SK-N-SH (cell line): ENCODE measurements around the gene APBB2. TPM values are rescaled to one million over a fixed set of nuclear protein-coding genes. Genes with fewer than 3 reads are reported as not detected.

Experiments
- CTCF ChIA-PET: fragments of 300-600, 350-600 bp; formaldehyde crosslinking; extraction: SDS; loops from one replicate; lab custom pipeline; 2021; lab: Yijun Ruan, JAX
- POLR2A ChIA-PET: fragments of 350-600 bp; sonication (Branson Sonifier 250); formaldehyde crosslinking; extraction: SDS; loops from one replicate; lab custom pipeline; 2020; ENCODE audit warnings: antibody characterized with exemption, inconsistent platforms; lab: Yijun Ruan, JAX
- DNase-seq: peaks from one replicate; pipeline ENCODE4 v3.0.0; 2012
- H2AFZ ChIP-seq: fragments of 200-600 bp; sonication (generic); 2 replicates; pipeline ENCODE4 v1.8.1; 2016; ENCODE audit warnings: antibody characterized with exemption, mild to moderate bottlenecking, low read depth
- H3F3A ChIP-seq: fragments of 200-600 bp; sonication (generic); replicated peaks from 2 replicates; pipeline ENCODE3; 2016; ENCODE audit warnings: antibody characterized with exemption, mild to moderate bottlenecking; ENCODE audit not compliant: insufficient read depth
- H3K27ac ChIP-seq, 2 experiments: fragments of 200-500 bp in 1 of 2; fragments of 200-600 bp in 1 of 2; sonication (Bioruptor generic) in 1 of 2; sonication (generic), shearing (Covaris generic) in 1 of 2; 2 replicates each; pipeline versions ENCODE4 v1.5.1 to v1.6.1; 2014 to 2016; ENCODE audit warnings: low read depth in 2 of 2, inconsistent platforms in 1 of 2, low read length in 1 of 2, mild to moderate bottlenecking in 1 of 2, mixed read lengths in 1 of 2
- H3K27me3 ChIP-seq: fragments of 200-600 bp; sonication (generic), shearing (Covaris generic); 2 replicates; pipeline ENCODE4 v1.6.1; 2016; ENCODE audit warnings: mixed run types; ENCODE audit not compliant: insufficient read depth
- H3K36me3 ChIP-seq, 2 experiments: fragments of 200-500 bp in 1 of 2; fragments of 200-600 bp in 1 of 2; sonication (Bioruptor generic) in 1 of 2; sonication (generic) in 1 of 2; replicated peaks in 1 of 2; 2 replicates each; pipeline versions ENCODE3 to v1.5.1; 2014 to 2016; ENCODE audit warnings: low read length in 1 of 2, mild to moderate bottlenecking in 1 of 2; ENCODE audit not compliant: insufficient read depth in 2 of 2, control insufficient read depth in 1 of 2
- H3K4me1 ChIP-seq, 2 experiments: fragments of 200-500 bp in 1 of 2; fragments of 200-600 bp in 1 of 2; sonication (Bioruptor generic) in 1 of 2; sonication (generic), shearing (Covaris generic) in 1 of 2; 2 replicates each; pipeline versions ENCODE4 v1.5.1 to v1.6.1; 2014 to 2016; ENCODE audit warnings: low read depth in 1 of 2, low read length in 1 of 2, mixed run types in 1 of 2; ENCODE audit not compliant: insufficient read depth in 2 of 2, control insufficient read depth in 1 of 2
- H3K4me2 ChIP-seq: fragments of 200-600 bp; sonication (generic), shearing (Covaris generic); 2 replicates; pipeline ENCODE4 v1.6.1; 2017; ENCODE audit warnings: mixed run types
- H3K4me3 ChIP-seq, 2 experiments: fragments of 200-500 bp in 1 of 2; fragments of 200-600 bp in 1 of 2; sonication (Bioruptor generic) in 1 of 2; sonication (generic), shearing (Covaris generic) in 1 of 2; 2 replicates each; pipeline versions ENCODE4 v1.5.1 to v1.8.1; 2014 to 2016; ENCODE audit warnings: low read depth in 2 of 2, inconsistent platforms in 1 of 2, low read length in 1 of 2, mild to moderate bottlenecking in 1 of 2, mixed read lengths in 1 of 2, moderate library complexity in 1 of 2
- H3K79me2 ChIP-seq: fragments of 200-600 bp; sonication (generic); 2 replicates; pipeline ENCODE4 v1.8.1; 2017; ENCODE audit warnings: mild to moderate bottlenecking; ENCODE audit not compliant: insufficient read depth
- H3K9ac ChIP-seq: fragments of 200-600 bp; sonication (generic); 2 replicates; pipeline ENCODE4 v1.6.1; 2017; ENCODE audit warnings: mixed run types
- H3K9me2 ChIP-seq: fragments of 200-600 bp; sonication (generic); 2 replicates; pipeline ENCODE4 v1.6.1; 2017; ENCODE audit warnings: mixed run types
- H3K9me3 ChIP-seq: fragments of 200-600 bp; sonication (generic); 2 replicates; pipeline ENCODE4 v1.6.1; 2017; ENCODE audit warnings: mixed run types, mild to moderate bottlenecking, moderate library complexity
- H4K20me1 ChIP-seq: fragments of 200-600 bp; sonication (generic); 2 replicates; pipeline ENCODE4 v1.6.1; 2017; ENCODE audit warnings: mild to moderate bottlenecking, mixed run types; ENCODE audit not compliant: insufficient read depth
- EP300 ChIP-seq, 2 experiments: IDR thresholded peaks; 2 replicates each; pipeline versions ENCODE4 v1.4.0 to v1.6.1; 2012; ENCODE audit warnings: borderline replicate concordance in 1 of 2, low read depth in 1 of 2, low read length in 1 of 2
- FOXJ3 ChIP-seq: sonication (generic); formaldehyde crosslinking; IDR thresholded peaks from 2 replicates; pipeline ENCODE4 v1.5.1; 2020; ENCODE audit warnings: mild to moderate bottlenecking, missing genetic modification reagents
- FOXM1 ChIP-seq: IDR thresholded peaks from 2 replicates; pipeline ENCODE4 v1.4.0; 2012; ENCODE audit warnings: low read depth, mild to moderate bottlenecking
- GABPA ChIP-seq: IDR thresholded peaks from 2 replicates; pipeline ENCODE4 v1.4.0; 2012; ENCODE audit warnings: low read depth, mild to moderate bottlenecking
- GATA2 ChIP-seq: sonication (generic); formaldehyde crosslinking; IDR thresholded peaks from 2 replicates; pipeline ENCODE4 v1.5.0; 2020; ENCODE audit warnings: mild to moderate bottlenecking, missing genetic modification reagents
- JUND ChIP-seq: IDR thresholded peaks from 2 replicates; pipeline ENCODE4 v1.4.0; 2012
- NRF1 ChIP-seq: IDR thresholded peaks from 2 replicates; pipeline ENCODE4 v1.6.1; 2012; ENCODE audit warnings: low read depth, mild to moderate bottlenecking, low read length
- POLR2AphosphoS5 ChIP-seq: IDR thresholded peaks from 2 replicates; pipeline ENCODE4 v1.6.1; 2012; ENCODE audit warnings: low read depth, low read length
- RAD21 ChIP-seq: IDR thresholded peaks from 2 replicates; pipeline ENCODE4 v1.6.1; 2012; ENCODE audit warnings: mild to moderate bottlenecking, low read length
- SIN3A ChIP-seq: IDR thresholded peaks from 2 replicates; pipeline ENCODE4 v1.6.1; 2012; ENCODE audit warnings: low read depth, mild to moderate bottlenecking, low read length, moderate library complexity, borderline replicate concordance
- SMC3 ChIP-seq: IDR thresholded peaks from 2 replicates; pipeline ENCODE4 v1.6.1; 2012; ENCODE audit warnings: low read depth, low read length, improper control_type of control experiment
- TCF12 ChIP-seq: IDR thresholded peaks from 2 replicates; pipeline ENCODE4 v1.4.0; 2012
- TEAD4 ChIP-seq: IDR thresholded peaks from 2 replicates; pipeline ENCODE4 v1.4.0; 2012; ENCODE audit warnings: mild to moderate bottlenecking, borderline replicate concordance; ENCODE audit not compliant: insufficient read depth
- USF2 ChIP-seq: fragments of 150-350 bp; IDR thresholded peaks from 2 replicates; pipeline ENCODE4 v1.6.1; 2017; ENCODE audit warnings: antibody characterized with exemption, low read length, low read depth, borderline replicate concordance
- YY1 ChIP-seq: IDR thresholded peaks from 2 replicates; pipeline ENCODE4 v1.4.0; 2012; ENCODE audit warnings: low read depth, mild to moderate bottlenecking
- ZBTB33 ChIP-seq: IDR thresholded peaks from 2 replicates; pipeline ENCODE4 v1.4.0; 2012; ENCODE audit warnings: low read depth, borderline replicate concordance
- WGBS: methylation state at CpG from one replicate; pipeline ENCODE4 v1.1.6; 2017; ENCODE audit warnings: low lambda C conversion rate; 5-methylcytosine and 5-hydroxymethylcytosine counted together
- polyA plus RNA-seq, 3 experiments: library from polyadenylated mRNA; depleted of rRNA; stranded (reverse); fragments of >200 nt; gene quantifications; 2 replicates each; pipeline ENCODE4 v1.2.3, GENCODE V29; 2012
- TF ChIP-seq, protein P1 (sequence below): fragments of 150-350 bp; IDR thresholded peaks from 2 replicates; pipeline ENCODE4 v1.6.1; 2016; ENCODE audit warnings: mild to moderate bottlenecking, low read depth, low read length

Gene APBB2
- polyA plus RNA-seq, 1 of the 3 experiments (the other 2 are of a cell fraction) = 49.8 TPM

GRCh38 chr4:41024556-41025491 lies 189.5 kb downstream of the APBB2 start:
- no peaks in the 10 kb centered on the region for H4K20me1 ChIP-seq
- H3F3A ChIP-seq = peaks cover 3% of the 10 kb centered on the region
- TF ChIP-seq RAD21 (no peak), FOXJ3 (CRISPR knock-in tag) (no peak), TEAD4 (no peak), SIN3A (no peak), JUND (no peak), POLR2AphosphoS5 (no peak), NRF1 (no peak), ZBTB33 (no peak), FOXM1 (no peak), SMC3 (no peak), EP300 (IDR thresholded peaks at IDR 0.05; ENCODE audit: borderline replicate concordance in 1 of 2, low read depth in 1 of 2, low read length in 1 of 2) (no peak), USF2 (no peak), TCF12 (no peak), YY1 (no peak), GATA2 (CRISPR knock-in tag) (no peak), GABPA (no peak)
- TF ChIP-seq, protein P1, sequence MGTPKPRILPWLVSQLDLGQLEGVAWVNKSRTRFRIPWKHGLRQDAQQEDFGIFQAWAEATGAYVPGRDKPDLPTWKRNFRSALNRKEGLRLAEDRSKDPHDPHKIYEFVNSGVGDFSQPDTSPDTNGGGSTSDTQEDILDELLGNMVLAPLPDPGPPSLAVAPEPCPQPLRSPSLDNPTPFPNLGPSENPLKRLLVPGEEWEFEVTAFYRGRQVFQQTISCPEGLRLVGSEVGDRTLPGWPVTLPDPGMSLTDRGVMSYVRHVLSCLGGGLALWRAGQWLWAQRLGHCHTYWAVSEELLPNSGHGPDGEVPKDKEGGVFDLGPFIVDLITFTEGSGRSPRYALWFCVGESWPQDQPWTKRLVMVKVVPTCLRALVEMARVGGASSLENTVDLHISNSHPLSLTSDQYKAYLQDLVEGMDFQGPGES = no peak
- ChIA-PET CTCF (no interaction called here), POLR2A (no interaction called here)
- no peak overlapping the region for H3K4me3 ChIP-seq
- H2AFZ ChIP-seq = no peak overlapping the region
- peaks cover 16% of the 10 kb centered on the region for H3K9me3 ChIP-seq
- H3K27me3 ChIP-seq = no peaks in the 10 kb centered on the region
- H3K9ac ChIP-seq = no peak overlapping the region
- peaks cover 0 to 59% of the 10 kb centered on the region in 2 experiments for H3K36me3 ChIP-seq
- H3K27ac ChIP-seq = no peak overlapping the region
- H3K9me2 ChIP-seq = no peaks in the 10 kb centered on the region
- H3K79me2 ChIP-seq = peaks cover 11% of the 10 kb centered on the region
- no peak overlapping the region for H3K4me2 ChIP-seq
- DNase-seq = no peak
- WGBS = 93% methylated on average over 13 of the region's 13 CpGs
- H3K4me1 ChIP-seq = no peaks in the 10 kb centered on the region
